Panc1 (cell line): ENCODE data around the gene SNX6. TPM values are rescaled to one million over a fixed set of nuclear protein-coding genes. Genes with fewer than 3 reads are reported as not detected.

Source experiments
- ATAC-seq: fragments of 200-7000 bp; cut with Tn5 transposase; 2 replicates; pipeline ENCODE4 v1.9.1; 2020; ENCODE audit warnings: mild to moderate bottlenecking, moderate library complexity
- BruUV-seq: library from RNA; stranded (reverse); fragments of 400-500 nt; replicated peaks from 2 replicates; lab custom pipeline; 2021; lab: Mats Ljungman, UMichigan
- CTCF ChIA-PET: fragments of 300-600 bp; sonication (Branson Sonifier 250); formaldehyde crosslinking; loops from one replicate; lab custom pipeline; 2022; ENCODE audit warnings: antibody characterized with exemption; lab: Charles Lee
- POLR2A ChIA-PET: fragments of 300-600 bp; sonication (Branson Sonifier 250); formaldehyde crosslinking; loops from one replicate; lab custom pipeline; 2022; ENCODE audit warnings: antibody characterized with exemption; lab: Charles Lee
- DNase-seq: peaks from one replicate; pipeline ENCODE4 v3.0.0-alpha.2; 2010; ENCODE audit warnings: low read depth, low spot score
- H3K27ac ChIP-seq: 2 replicates; pipeline ENCODE4 v1.5.1; 2011; ENCODE audit warnings: mild to moderate bottlenecking, low read length, inconsistent platforms
- H3K27me3 ChIP-seq: fragments of 200-500 bp; sonication (Bioruptor generic); 2 replicates; pipeline ENCODE4 v1.6.0; 2014; ENCODE audit warnings: low read length, inconsistent platforms; ENCODE audit not compliant: control insufficient read depth, insufficient read depth
- H3K36me3 ChIP-seq: fragments of 200-500 bp; sonication (Bioruptor generic); 2 replicates; pipeline ENCODE4 v1.5.1; 2014; ENCODE audit warnings: inconsistent platforms, mild to moderate bottlenecking, low read length, moderate library complexity; ENCODE audit not compliant: control insufficient read depth, insufficient read depth
- H3K4me1 ChIP-seq: 2 replicates; pipeline ENCODE4 v1.5.1; 2011; ENCODE audit warnings: inconsistent platforms, mild to moderate bottlenecking, low read length, moderate library complexity; ENCODE audit not compliant: control insufficient read depth, insufficient read depth
- H3K4me3 ChIP-seq, 2 experiments: 2 replicates each; pipeline ENCODE4 v1.5.1; 2011 to 2012; ENCODE audit warnings: low read depth in 2 of 2, low read length in 2 of 2, mild to moderate bottlenecking in 2 of 2, inconsistent platforms in 1 of 2, moderate library complexity in 1 of 2
- H3K9me3 ChIP-seq: fragments of 200-500 bp; sonication (Bioruptor generic); 2 replicates; pipeline ENCODE4 v1.5.1; 2014; ENCODE audit warnings: low read depth, mild to moderate bottlenecking, inconsistent platforms, low read length, moderate library complexity; ENCODE audit not compliant: control insufficient read depth, insufficient read depth
- POLR2AphosphoS5 ChIP-seq: IDR thresholded peaks from 2 replicates; pipeline ENCODE4 v1.6.1; 2012; ENCODE audit warnings: mild to moderate bottlenecking, low read depth, low read length, moderate library complexity
- SIN3A ChIP-seq: IDR thresholded peaks from 2 replicates; pipeline ENCODE4 v1.6.1; 2012; ENCODE audit warnings: low read depth, mild to moderate bottlenecking, low read length, moderate library complexity, borderline replicate concordance; ENCODE audit not compliant: insufficient read depth
- TCF7L2 ChIP-seq: IDR thresholded peaks from 2 replicates; pipeline ENCODE4 v1.6.1; 2011; ENCODE audit warnings: mild to moderate bottlenecking, low read depth, low read length, inconsistent platforms
- in situ Hi-C: cut with HindIII; loops from 2 replicates; pipeline ENCODE4 v1.10.0; 2016; ENCODE audit warnings: low sequenced_read_pairs, low pct_unique_long_range_greater_than_20kb
- intact Hi-C: fragments of 100-400 bp; cut with micrococcal nuclease; formaldehyde crosslinking; loops from one replicate; pipeline ENCODE4 v1.10.0; 2022; ENCODE audit not compliant: unreplicated experiment
- total RNA-seq: library from RNA; stranded (reverse); gene quantifications from one replicate; pipeline ENCODE4 v1.2.1, GENCODE V29; 2021; ENCODE audit not compliant: unreplicated experiment
- TF ChIP-seq, protein P1 (sequence below), 2 experiments: IDR thresholded peaks; 2 replicates each; pipeline ENCODE4 v1.6.1; 2011 to 2012; ENCODE audit warnings: low read depth in 2 of 2, control low read depth in 1 of 2, low read length in 1 of 2, mild to moderate bottlenecking in 1 of 2, moderate library complexity in 1 of 2; ENCODE audit not compliant: insufficient read depth in 1 of 2
- TF ChIP-seq, protein P2 (sequence below): fragments of 450-650 bp; IDR thresholded peaks from 2 replicates; pipeline ENCODE4 v1.5.1; 2017; ENCODE audit warnings: mild to moderate bottlenecking

The SNX6 gene
- total RNA-seq, 1 experiment from 2014 or later = 50.9 TPM

DNA sequence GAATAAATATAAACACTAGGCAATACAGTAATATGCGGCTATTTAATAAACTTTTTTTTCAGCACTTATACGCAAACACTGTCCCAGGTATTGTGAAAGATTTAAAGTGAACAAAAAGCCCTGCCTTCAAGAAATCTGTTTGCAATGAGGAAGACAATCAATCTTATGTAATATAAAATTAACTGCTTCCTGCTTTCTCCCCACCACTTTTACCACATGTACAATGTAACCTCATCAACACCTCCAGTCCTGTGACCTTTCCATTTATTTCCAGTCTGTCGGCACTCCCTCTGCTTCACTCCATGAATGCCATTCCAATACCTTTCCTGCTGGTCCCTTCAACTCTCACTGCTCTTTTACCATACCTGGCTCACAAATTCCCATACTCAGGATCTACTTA, 10.5 kb downstream of the SNX6 start:
- ChIA-PET POLR2A (no interaction called here), CTCF (no interaction called here)
- in situ Hi-C loops = no loop called here
- intact Hi-C loops = no loop called here
- Histone ChIP-seq H3K4me1 (no peaks in the 10 kb centered on the region), H3K27ac (no peak overlapping the region), H3K4me3 (no peak overlapping the region), H3K27me3 (no peaks in the 10 kb centered on the region), H3K36me3 (peaks cover 5% of the 10 kb centered on the region; the same call in 1 of the 2 replicates), H3K9me3 (no peaks in the 10 kb centered on the region)
- no peak for ATAC-seq
- DNase-seq = no peak
- TF ChIP-seq, protein P1, sequence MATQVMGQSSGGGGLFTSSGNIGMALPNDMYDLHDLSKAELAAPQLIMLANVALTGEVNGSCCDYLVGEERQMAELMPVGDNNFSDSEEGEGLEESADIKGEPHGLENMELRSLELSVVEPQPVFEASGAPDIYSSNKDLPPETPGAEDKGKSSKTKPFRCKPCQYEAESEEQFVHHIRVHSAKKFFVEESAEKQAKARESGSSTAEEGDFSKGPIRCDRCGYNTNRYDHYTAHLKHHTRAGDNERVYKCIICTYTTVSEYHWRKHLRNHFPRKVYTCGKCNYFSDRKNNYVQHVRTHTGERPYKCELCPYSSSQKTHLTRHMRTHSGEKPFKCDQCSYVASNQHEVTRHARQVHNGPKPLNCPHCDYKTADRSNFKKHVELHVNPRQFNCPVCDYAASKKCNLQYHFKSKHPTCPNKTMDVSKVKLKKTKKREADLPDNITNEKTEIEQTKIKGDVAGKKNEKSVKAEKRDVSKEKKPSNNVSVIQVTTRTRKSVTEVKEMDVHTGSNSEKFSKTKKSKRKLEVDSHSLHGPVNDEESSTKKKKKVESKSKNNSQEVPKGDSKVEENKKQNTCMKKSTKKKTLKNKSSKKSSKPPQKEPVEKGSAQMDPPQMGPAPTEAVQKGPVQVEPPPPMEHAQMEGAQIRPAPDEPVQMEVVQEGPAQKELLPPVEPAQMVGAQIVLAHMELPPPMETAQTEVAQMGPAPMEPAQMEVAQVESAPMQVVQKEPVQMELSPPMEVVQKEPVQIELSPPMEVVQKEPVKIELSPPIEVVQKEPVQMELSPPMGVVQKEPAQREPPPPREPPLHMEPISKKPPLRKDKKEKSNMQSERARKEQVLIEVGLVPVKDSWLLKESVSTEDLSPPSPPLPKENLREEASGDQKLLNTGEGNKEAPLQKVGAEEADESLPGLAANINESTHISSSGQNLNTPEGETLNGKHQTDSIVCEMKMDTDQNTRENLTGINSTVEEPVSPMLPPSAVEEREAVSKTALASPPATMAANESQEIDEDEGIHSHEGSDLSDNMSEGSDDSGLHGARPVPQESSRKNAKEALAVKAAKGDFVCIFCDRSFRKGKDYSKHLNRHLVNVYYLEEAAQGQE (IDR thresholded peaks at IDR 0.05; ENCODE audit: insufficient read depth in 1 of 2, low read depth in 2 of 2, low read length in 1 of 2) = no peak
- TF ChIP-seq, protein P2, sequence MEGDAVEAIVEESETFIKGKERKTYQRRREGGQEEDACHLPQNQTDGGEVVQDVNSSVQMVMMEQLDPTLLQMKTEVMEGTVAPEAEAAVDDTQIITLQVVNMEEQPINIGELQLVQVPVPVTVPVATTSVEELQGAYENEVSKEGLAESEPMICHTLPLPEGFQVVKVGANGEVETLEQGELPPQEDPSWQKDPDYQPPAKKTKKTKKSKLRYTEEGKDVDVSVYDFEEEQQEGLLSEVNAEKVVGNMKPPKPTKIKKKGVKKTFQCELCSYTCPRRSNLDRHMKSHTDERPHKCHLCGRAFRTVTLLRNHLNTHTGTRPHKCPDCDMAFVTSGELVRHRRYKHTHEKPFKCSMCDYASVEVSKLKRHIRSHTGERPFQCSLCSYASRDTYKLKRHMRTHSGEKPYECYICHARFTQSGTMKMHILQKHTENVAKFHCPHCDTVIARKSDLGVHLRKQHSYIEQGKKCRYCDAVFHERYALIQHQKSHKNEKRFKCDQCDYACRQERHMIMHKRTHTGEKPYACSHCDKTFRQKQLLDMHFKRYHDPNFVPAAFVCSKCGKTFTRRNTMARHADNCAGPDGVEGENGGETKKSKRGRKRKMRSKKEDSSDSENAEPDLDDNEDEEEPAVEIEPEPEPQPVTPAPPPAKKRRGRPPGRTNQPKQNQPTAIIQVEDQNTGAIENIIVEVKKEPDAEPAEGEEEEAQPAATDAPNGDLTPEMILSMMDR = no peak
- TF ChIP-seq SIN3A (no peak), POLR2AphosphoS5 (no peak), TCF7L2 (no peak)
- BruUV-seq = TSS peak; percentile 16

DNA sequence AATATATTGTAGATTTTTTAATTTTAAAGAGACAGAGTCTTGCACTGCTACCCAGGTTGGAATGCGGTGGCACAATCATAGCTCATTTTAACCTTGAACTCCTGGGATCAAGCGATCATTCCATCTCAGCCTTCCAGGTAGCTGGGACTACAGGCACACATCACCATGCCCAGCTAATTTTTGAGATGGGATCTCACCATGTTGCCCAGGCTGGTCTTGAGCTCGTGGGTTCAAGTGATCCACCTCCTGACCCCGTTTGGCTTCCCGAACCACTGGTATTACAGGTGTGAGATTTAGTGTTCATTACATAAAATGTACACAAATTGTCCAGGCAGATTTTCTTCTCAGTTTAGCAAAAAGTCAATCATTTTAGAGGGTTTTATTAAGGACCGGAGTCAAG, 13.6 kb downstream of the SNX6 start:
- no TSS peak for BruUV-seq
- in situ Hi-C loops = no loop called here
- no peak for ATAC-seq

More for the DNA sequence above, 13.6 kb downstream of the SNX6 start:
- ChIA-PET POLR2A (no interaction called here), CTCF (no interaction called here)
- no peaks in the 10 kb centered on the region for H3K9me3 ChIP-seq
- intact Hi-C loops = no loop called here
- H3K4me3 ChIP-seq = no peak overlapping the region
- no peaks in the 10 kb centered on the region for H3K4me1 ChIP-seq
- TF ChIP-seq TCF7L2 (no peak), SIN3A (no peak), POLR2AphosphoS5 (no peak)
- TF ChIP-seq, protein P1 (IDR thresholded peaks at IDR 0.05; ENCODE audit: insufficient read depth in 1 of 2, low read depth in 2 of 2, low read length in 1 of 2) = no peak
- TF ChIP-seq, protein P2 = no peak
- no peak overlapping the region for H3K27ac ChIP-seq
- H3K36me3 ChIP-seq = no peaks in the 10 kb centered on the region; the same call in 1 of the 2 replicates
- no peaks in the 10 kb centered on the region for H3K27me3 ChIP-seq
- no peak for DNase-seq
